ENCODE measurements around the gene UBE2O.

UBE2O gene

GRCh38 chr17:76422860-76423259 lies 30.1 kb downstream of the UBE2O start:
- Mint-ChIP-seq H3K9me3 (no peaks in the 10 kb centered on the region), H3K27ac (peak overlapping the region; percentile 69), H3K36me3 (peaks cover 8% of the 10 kb centered on the region), H3K4me3 (no peak overlapping the region), H3K4me1 (peaks cover 44% of the 10 kb centered on the region)
- ATAC-seq (no peak), DNase-seq (ENCODE audit: low spot score in 2 of 2) (no peak)

- Mint-ChIP-seq H3K9me3 (no peaks in the 10 kb centered on the region), H3K27ac (peak overlapping the region; percentile 69), H3K4me1 (peaks cover 47% of the 10 kb centered on the region), H3K4me3 (no peak overlapping the region), H3K36me3 (peaks cover 8% of the 10 kb centered on the region)
- DNase-seq (ENCODE audit: low spot score in 2 of 2) (no peak), ATAC-seq (no peak)
Measured at GRCh38 chr17:76422406-76422805, 30.5 kb downstream of the UBE2O start.

GRCh38 chr17:76421044-76421407 lies 31.9 kb downstream of the UBE2O start:
- Mint-ChIP-seq H3K4me1 (peaks cover 42% of the 10 kb centered on the region), H3K36me3 (peaks cover 8% of the 10 kb centered on the region), H3K4me3 (no peak overlapping the region), H3K27ac (peak overlapping the region; percentile 79), H3K9me3 (no peaks in the 10 kb centered on the region)
- DNase-seq (ENCODE audit: low spot score in 2 of 2) (no peak), ATAC-seq (no peak)

GRCh38 chr17:76420356-76421043 lies 32.5 kb downstream of the UBE2O start:
- Mint-ChIP-seq H3K36me3 (peaks cover 8% of the 10 kb centered on the region), H3K9me3 (no peaks in the 10 kb centered on the region), H3K4me3 (no peak overlapping the region), H3K27ac (peak overlapping the region; percentile 79), H3K4me1 (peaks cover 42% of the 10 kb centered on the region)
- ATAC-seq (no peak), DNase-seq (ENCODE audit: low spot score in 2 of 2) (no peak)

- Mint-ChIP-seq H3K27ac (peak overlapping the region; percentile 79), H3K4me1 (peaks cover 42% of the 10 kb centered on the region), H3K4me3 (no peak overlapping the region), H3K9me3 (no peaks in the 10 kb centered on the region), H3K36me3 (peaks cover 13% of the 10 kb centered on the region)
- DNase-seq (ENCODE audit: low spot score in 2 of 2) (no peak), ATAC-seq (no peak)
Measured at GRCh38 chr17:76419576-76420260, 33.2 kb downstream of the UBE2O start.

- Mint-ChIP-seq H3K4me3 (no peak overlapping the region), H3K27ac (peak overlapping the region; percentile 9)
Measured at GRCh38 chr17:76417499-76418143, 35.3 kb downstream of the UBE2O start.

GRCh38 chr17:76416899-76417298 lies 36.1 kb downstream of the UBE2O start:
- peaks cover 30% of the 10 kb centered on the region for H3K4me1 Mint-ChIP-seq
- peaks cover 12% of the 10 kb centered on the region for H3K36me3 Mint-ChIP-seq
- H3K9me3 Mint-ChIP-seq = no peaks in the 10 kb centered on the region
- no peak overlapping the region for H3K4me3 Mint-ChIP-seq
- H3K27ac Mint-ChIP-seq = peak overlapping the region; percentile 9
- DNase-seq (ENCODE audit: low spot score in 2 of 2) (no peak), ATAC-seq (no peak)

More at GRCh38 chr17:76417499-76418143, 35.3 kb downstream of the UBE2O start:
- H3K4me1 Mint-ChIP-seq = peaks cover 37% of the 10 kb centered on the region
- DNase-seq (ENCODE audit: low spot score in 2 of 2) = no peak
- H3K36me3 Mint-ChIP-seq = peaks cover 17% of the 10 kb centered on the region
- no peak for ATAC-seq
- no peaks in the 10 kb centered on the region for H3K9me3 Mint-ChIP-seq

- Mint-ChIP-seq H3K4me3 (no peak overlapping the region), H3K27ac (no peak overlapping the region), H3K36me3 (peaks cover 12% of the 10 kb centered on the region), H3K4me1 (peaks cover 26% of the 10 kb centered on the region), H3K9me3 (no peaks in the 10 kb centered on the region)
- no peak for ATAC-seq
- DNase-seq (ENCODE audit: low spot score in 2 of 2) = no peak
Measured at GRCh38 chr17:76416457-76416856, 36.5 kb downstream of the UBE2O start.

GRCh38 chr17:76415786-76416185 lies 37.2 kb downstream of the UBE2O start:
- DNase-seq (ENCODE audit: low spot score in 2 of 2) (no peak), ATAC-seq (no peak)
- Mint-ChIP-seq H3K4me1 (peaks cover 23% of the 10 kb centered on the region), H3K9me3 (no peaks in the 10 kb centered on the region), H3K36me3 (peaks cover 12% of the 10 kb centered on the region), H3K27ac (no peak overlapping the region), H3K4me3 (no peak overlapping the region)

GRCh38 chr17:76414334-76415295 lies 38.3 kb downstream of the UBE2O start:
- Mint-ChIP-seq H3K4me1 (peaks cover 17% of the 10 kb centered on the region), H3K36me3 (peaks cover 12% of the 10 kb centered on the region), H3K27ac (peak overlapping the region; percentile 70), H3K9me3 (no peaks in the 10 kb centered on the region), H3K4me3 (no peak overlapping the region)
- ATAC-seq = no peak
- no peak for DNase-seq (ENCODE audit: low spot score in 2 of 2)

- DNase-seq (ENCODE audit: low spot score in 2 of 2) (no peak), ATAC-seq (no peak)
- Mint-ChIP-seq H3K4me1 (peaks cover 17% of the 10 kb centered on the region), H3K4me3 (no peak overlapping the region), H3K36me3 (peaks cover 17% of the 10 kb centered on the region), H3K27ac (no peak overlapping the region), H3K9me3 (no peaks in the 10 kb centered on the region)
Measured at GRCh38 chr17:76411247-76411646, 41.7 kb downstream of the UBE2O start.

- Mint-ChIP-seq H3K4me3 (no peak overlapping the region), H3K36me3 (peaks cover 22% of the 10 kb centered on the region), H3K9me3 (no peaks in the 10 kb centered on the region), H3K27ac (peak overlapping the region; percentile 69), H3K4me1 (peaks cover 20% of the 10 kb centered on the region)
- DNase-seq (ENCODE audit: low spot score in 2 of 2) = no peak
- ATAC-seq = no peak
Measured at GRCh38 chr17:76410328-76410965, 42.5 kb downstream of the UBE2O start.

GRCh38 chr17:76408037-76408849 lies 44.7 kb downstream of the UBE2O start:
- Mint-ChIP-seq H3K9me3 (no peaks in the 10 kb centered on the region), H3K4me3 (no peak overlapping the region), H3K4me1 (peaks cover 20% of the 10 kb centered on the region), H3K27ac (no peak overlapping the region), H3K36me3 (peaks cover 40% of the 10 kb centered on the region)
- DNase-seq (ENCODE audit: low spot score in 2 of 2) (peak; percentile 51 to 83), ATAC-seq (peak; percentile 74)

GRCh38 chr17:76407509-76407908 lies 45.4 kb downstream of the UBE2O start:
- peaks cover 20% of the 10 kb centered on the region for H3K4me1 Mint-ChIP-seq
- no peak overlapping the region for H3K27ac Mint-ChIP-seq
- DNase-seq (ENCODE audit: low spot score in 2 of 2) (no peak), ATAC-seq (no peak)
- peaks cover 40% of the 10 kb centered on the region for H3K36me3 Mint-ChIP-seq
- H3K9me3 Mint-ChIP-seq = no peaks in the 10 kb centered on the region
- H3K4me3 Mint-ChIP-seq = no peak overlapping the region
